ENCODE measurements around the gene NR2C2AP.
A peak's percentile ranks its signal among the peaks of the same experiment; 100 is the strongest.

Gene NR2C2AP

DNA sequence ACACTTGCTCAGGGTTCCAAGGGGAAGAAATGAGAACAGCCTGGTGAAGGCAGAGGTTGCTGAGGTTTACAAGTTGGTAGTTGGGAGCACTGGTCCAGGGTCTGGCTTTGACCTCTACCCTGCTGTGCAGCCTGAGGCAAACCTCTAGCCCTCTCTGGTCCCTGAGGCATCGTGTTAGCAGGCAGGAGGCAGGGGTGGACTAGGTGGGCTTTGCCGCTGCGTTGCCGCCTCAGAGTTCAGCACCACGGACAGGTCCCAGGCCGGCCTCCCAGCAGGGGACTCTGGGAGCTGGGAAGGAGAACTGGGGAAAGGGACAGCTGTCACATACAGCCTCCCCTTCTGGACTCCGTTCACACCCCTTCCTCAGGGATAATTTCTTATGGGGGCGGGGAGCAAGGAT, 11.7 kb upstream of the NR2C2AP start:
- no peak for DNase-seq (ENCODE audit: low read depth, low spot score)

DNA sequence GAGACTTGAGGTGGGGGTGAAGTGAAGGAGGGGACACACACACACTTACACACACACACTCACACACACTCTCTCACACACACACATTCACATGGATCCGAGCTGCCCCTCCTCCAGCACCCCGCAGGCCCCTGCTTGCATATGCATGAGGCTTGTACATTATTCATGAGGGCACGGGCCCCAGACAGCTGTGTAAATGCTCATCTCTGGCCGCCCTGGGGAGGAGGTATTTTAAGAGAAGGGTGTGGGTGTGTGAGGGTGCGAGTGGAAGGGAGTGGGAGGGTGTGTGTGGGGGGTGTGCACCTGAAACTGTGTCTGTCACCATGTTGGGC, 10.9 kb upstream of the NR2C2AP start:
- no peak for DNase-seq (ENCODE audit: low read depth, low spot score)

- no peak for DNase-seq (ENCODE audit: low read depth, low spot score)
Measured at GRCh38 chr19:19213426-19214158, 10.4 kb upstream of the NR2C2AP start.

DNA sequence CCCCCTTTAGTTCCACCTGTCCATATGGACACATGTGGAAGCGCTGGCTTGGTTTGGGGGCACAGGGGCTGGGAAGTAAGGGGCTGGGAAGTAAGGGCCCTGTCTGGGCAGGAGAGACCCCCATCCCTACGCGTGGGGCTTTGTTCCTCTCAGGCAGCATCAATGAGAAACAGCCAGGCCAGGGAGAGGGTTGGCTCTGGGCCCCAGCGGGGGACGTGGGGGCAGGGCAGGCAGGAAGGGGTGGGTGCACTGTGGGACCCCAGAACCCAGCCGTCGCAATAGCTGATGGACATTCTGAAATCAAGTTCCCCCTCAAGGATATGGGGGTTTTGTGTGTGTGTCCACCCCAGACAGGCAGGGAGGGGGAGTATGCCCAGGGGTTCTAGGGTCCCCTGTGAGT, 9.7 kb upstream of the NR2C2AP start:
- DNase-seq (ENCODE audit: low read depth, low spot score) = no peak

- no peak for DNase-seq (ENCODE audit: low read depth, low spot score)
Measured at GRCh38 chr19:19211499-19212420, 8.5 kb upstream of the NR2C2AP start, which contains the start of gene NCAN. Gene NCAN (plus strand): TSS chr19:19211958. CDS start chr19:19216954, 4,996 bp downstream.

- no peak for DNase-seq (ENCODE audit: low read depth, low spot score)
Measured at GRCh38 chr19:19209372-19209771, 6.2 kb upstream of the NR2C2AP start.

- DNase-seq (ENCODE audit: low read depth, low spot score) = no peak
Measured at GRCh38 chr19:19207637-19208572, 4.7 kb upstream of the NR2C2AP start.

DNA sequence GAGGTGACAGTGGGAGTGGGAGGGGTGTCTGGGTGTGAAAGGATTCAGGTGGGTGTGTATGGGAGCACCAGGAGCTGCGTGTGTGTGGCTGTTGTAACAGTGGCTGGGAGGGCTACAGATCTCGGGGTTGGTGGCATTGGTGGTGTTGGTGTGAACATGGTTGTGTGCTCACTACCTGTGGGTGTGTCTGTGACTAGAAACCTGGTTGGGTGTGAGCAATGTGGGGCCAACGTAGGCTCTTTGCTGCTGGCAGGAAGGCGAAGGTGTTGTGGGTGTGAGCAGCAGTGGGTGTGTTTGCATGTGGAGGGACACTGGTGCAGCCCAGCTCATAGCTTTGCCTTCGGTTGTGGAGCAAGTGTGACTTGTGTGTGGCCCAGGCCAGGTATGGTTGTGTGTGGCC, 3.7 kb upstream of the NR2C2AP start:
- DNase-seq (ENCODE audit: low read depth, low spot score) = no peak

- no peak for DNase-seq (ENCODE audit: low read depth, low spot score)
Measured at GRCh38 chr19:19205416-19206410, 2.5 kb upstream of the NR2C2AP start.

- no peak for DNase-seq (ENCODE audit: low read depth, low spot score)
Measured at GRCh38 chr19:19204181-19204580, 967 bp upstream of the NR2C2AP start.

DNA sequence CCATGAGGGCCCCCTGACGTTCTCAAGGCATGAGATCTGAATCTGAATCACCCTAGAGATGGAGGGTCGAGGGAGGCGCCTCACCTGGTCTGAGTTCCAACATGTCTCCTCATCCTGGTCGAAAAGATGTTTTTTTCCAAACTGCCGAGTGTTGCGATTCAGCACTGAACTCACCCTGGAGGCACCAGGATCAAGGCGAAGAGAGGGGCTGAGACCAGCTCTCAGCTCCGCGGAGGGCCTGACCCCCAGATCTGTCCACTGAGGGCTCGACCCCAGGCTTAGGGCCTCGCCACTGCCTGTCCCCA, 555 bp downstream of the NR2C2AP start:
- no peak for DNase-seq (ENCODE audit: low read depth, low spot score)

- no peak for DNase-seq (ENCODE audit: low read depth, low spot score)
Measured at GRCh38 chr19:19201697-19202630, 1.2 kb downstream of the NR2C2AP start.

DNA sequence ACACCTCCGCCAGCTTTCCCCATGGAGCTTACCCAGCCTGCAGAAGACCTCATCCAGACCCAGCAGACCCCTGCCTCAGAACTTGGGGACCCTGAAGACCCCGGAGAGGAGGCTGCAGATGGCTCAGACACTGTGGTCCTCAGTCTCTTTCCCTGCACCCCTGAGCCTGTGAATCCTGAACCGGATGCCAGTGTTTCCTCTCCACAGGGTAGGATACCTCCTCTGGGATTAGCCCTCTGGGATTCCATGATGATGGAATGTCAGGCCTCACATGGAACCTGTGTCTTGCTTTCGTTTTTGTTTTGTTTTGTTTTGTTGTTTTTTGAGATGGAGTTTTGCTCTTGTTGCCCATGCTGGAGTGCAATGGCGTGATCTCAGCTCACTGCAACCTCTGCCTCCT, 9.3 kb downstream of the NR2C2AP start:
- DNase-seq (ENCODE audit: low read depth, low spot score) = no peak

GRCh38 chr19:19192910-19193423, 10.2 kb downstream of the NR2C2AP start:
- DNase-seq (ENCODE audit: low read depth, low spot score) = no peak

DNA sequence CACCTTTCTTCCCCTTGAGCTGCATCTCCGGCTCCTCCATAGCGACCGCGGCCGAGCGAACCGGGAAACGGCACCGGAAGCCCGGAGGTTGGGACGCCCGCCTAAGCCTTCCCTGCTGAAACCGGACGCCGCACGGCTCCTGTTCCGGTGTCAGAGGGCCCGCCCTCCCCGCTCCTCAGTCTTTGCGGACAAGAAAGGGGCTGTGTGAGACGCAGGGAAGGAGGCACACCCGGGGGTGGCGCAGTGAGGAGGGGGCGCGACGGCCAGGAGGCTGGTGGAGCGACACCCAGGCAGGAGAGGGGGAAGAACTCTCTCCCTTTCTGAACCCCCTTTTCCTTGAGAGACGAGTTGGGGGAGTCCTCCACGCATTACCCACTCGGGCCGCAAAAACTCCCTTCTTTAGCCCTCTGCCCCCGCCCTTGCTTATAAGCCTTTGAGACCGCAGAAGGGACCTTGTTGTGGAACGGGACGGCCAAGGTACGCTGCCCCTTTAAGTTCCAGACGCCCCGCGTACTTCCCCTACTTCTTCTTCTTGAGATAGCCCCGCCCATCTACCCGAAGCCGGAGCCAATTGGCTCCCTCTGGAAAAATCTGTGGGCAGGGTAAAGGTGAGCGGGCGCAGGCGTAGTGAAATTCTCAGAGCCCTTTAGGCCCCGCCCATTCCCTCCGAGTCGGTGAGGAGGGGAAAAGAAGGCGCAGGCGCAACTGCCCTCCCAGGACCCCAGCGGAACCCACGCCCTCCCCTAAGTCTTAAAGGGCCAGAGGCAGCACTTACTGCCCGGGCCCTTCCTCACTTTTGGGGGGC, 10.9 kb downstream of the NR2C2AP start, which contains the start of the genes BORCS8 and RFXANK:
TSS of gene BORCS8 (minus strand) at position 75 of the 805 bp plus-strand sequence. CDS start at position 40, 35 bp downstream.
TSS of gene RFXANK (plus strand) at position 181 of the 805 bp plus-strand sequence. CDS start 1,689 bp downstream, outside the sequence.
- DNase-seq (ENCODE audit: low read depth, low spot score) = peak; percentile 96

DNA sequence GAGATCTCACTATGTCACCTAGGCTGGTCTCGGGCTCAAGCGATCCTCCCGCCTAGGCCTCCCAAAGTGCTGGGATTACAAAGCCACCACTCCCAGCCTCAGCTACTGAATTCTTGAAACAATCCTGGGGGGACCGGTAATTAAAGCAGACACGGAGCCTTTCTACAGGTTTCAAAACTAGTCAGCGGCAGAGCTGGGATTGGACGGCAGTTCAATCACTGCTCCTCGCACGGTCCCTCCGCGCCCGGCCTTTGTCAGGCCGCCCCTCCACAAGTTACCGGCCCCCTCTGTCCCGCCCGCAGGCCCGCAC, 11.5 kb downstream of the NR2C2AP start:
- no peak for DNase-seq (ENCODE audit: low read depth, low spot score)

DNA sequence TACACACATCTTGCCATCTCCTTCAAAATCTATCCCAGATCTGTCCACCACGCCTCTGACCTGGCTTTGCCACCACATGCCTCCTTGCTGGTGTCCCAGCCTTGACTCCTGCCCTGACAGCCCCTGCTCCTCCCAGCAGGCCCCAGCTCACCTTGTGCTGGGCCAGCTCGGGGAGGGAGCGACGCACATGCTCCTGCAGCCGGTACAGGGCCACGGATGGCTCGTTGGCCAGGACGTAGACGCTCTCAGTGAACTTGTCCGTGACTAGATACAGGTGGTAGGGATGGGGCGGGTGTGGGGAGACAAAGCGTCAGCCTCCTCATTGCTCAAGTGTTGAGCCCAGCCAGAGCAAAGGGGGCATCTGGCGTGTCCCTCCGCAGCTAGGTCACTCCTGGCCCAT, 16.5 kb downstream of the NR2C2AP start:
- no peak for DNase-seq (ENCODE audit: low read depth, low spot score)
